Activated T-helper 1 cell treated with anti-CD3 and anti-CD28 coated beads, Interleukin-2, amount 50 U/mL, for 16 hours (primary cell): ENCODE results near the gene CYP4A22.
"Not testable (repeated sequence)": the region's sequence is repeated elsewhere in the genome, so short reads cannot be mapped to it uniquely, and the experiment has no call there.

Experiments
- DNase-seq, 2 donors: peaks; one replicate each; pipeline ENCODE4 v3.0.0-alpha.2; 2020; ENCODE audit warnings: low read depth in 1 of 2, low spot score in 1 of 2

Gene CYP4A22

GRCh38 chr1:47184090-47184821 is 47.0 kb downstream of the CYP4A22 start:
- no peak for DNase-seq

GRCh38 chr1:47184822-47185677 is 47.8 kb downstream of the CYP4A22 start:
- no peak for DNase-seq

- no peak for DNase-seq
Measured at GRCh38 chr1:47186267-47187185, 49.3 kb downstream of the CYP4A22 start.

GRCh38 chr1:47187231-47187925 is 50.1 kb downstream of the CYP4A22 start:
- no peak for DNase-seq

- no peak for DNase-seq
Measured at GRCh38 chr1:47187926-47188250, 50.6 kb downstream of the CYP4A22 start.

GRCh38 chr1:47188791-47189785 is 51.8 kb downstream of the CYP4A22 start:
- DNase-seq, result no peak

- DNase-seq, result no peak
Measured at GRCh38 chr1:47189844-47190508, 52.7 kb downstream of the CYP4A22 start, which contains the start of gene PDZK1IP1. PDZK1IP1 (minus strand) TSS chr1:47190036; CDS start chr1:47189932, 104 bp downstream.

GRCh38 chr1:47190509-47190855 is 53.2 kb downstream of the CYP4A22 start:
- DNase-seq, result no peak

- DNase-seq, result no peak
Measured at GRCh38 chr1:47190857-47191256, 53.6 kb downstream of the CYP4A22 start.

- DNase-seq, result no peak
Measured at GRCh38 chr1:47191940-47192457, 54.8 kb downstream of the CYP4A22 start.

GRCh38 chr1:47192458-47193384 is 55.5 kb downstream of the CYP4A22 start:
- DNase-seq, result peak; percentile 41 to 42

GRCh38 chr1:47193496-47193895 is 56.3 kb downstream of the CYP4A22 start:
- not testable (repeated sequence) for DNase-seq

- no peak for DNase-seq
Measured at GRCh38 chr1:47194311-47194710, 57.1 kb downstream of the CYP4A22 start.

- not testable (repeated sequence) for DNase-seq
Measured at GRCh38 chr1:47195981-47196380, 58.7 kb downstream of the CYP4A22 start.

- no peak for DNase-seq
Measured at GRCh38 chr1:47196622-47197021, 59.4 kb downstream of the CYP4A22 start.

GRCh38 chr1:47198214-47198613 is 61.0 kb downstream of the CYP4A22 start:
- no peak for DNase-seq
